Mucosa of descending colon (tissue), 3 donors: ENCODE measurements around the gene RABAC1. TPM values are rescaled to one million over a fixed set of nuclear protein-coding genes. Genes with fewer than 3 reads are reported as not detected.

Source experiments
- ATAC-seq: fragments of 200-7000 bp; cut with Tn5 transposase; one replicate; pipeline ENCODE4 v1.9.1; 2020; ENCODE audit warnings: mild to moderate bottlenecking, moderate library complexity
- DNase-seq, 3 donors: peaks; one replicate each; pipeline ENCODE4 v3.0.0-alpha.2; 2020
- H3K36me3 ChIP-seq: fragments of 200-600 bp; one replicate; pipeline ENCODE4 v1.8.0; 2021; ENCODE audit warnings: low read depth, mild to moderate bottlenecking
- H3K4me1 ChIP-seq: fragments of 200-600 bp; one replicate; pipeline ENCODE4 v1.8.0; 2021; ENCODE audit warnings: low read depth, mild to moderate bottlenecking
- H3K4me3 ChIP-seq: fragments of 200-600 bp; one replicate; pipeline ENCODE4 v1.8.0; 2021; ENCODE audit warnings: mild to moderate bottlenecking
- H3K9me3 ChIP-seq: fragments of 200-600 bp; one replicate; pipeline ENCODE4 v1.8.0; 2021; ENCODE audit warnings: mild to moderate bottlenecking
- CTCF ChIP-seq: fragments of 200-600 bp; IDR thresholded peaks from one replicate; pipeline ENCODE4 v1.8.0; 2022; ENCODE audit warnings: antibody characterized with exemption, mild to moderate bottlenecking
- intact Hi-C, 2 donors: fragments of 100-400 bp; cut with DNase I in 1 of 2; cut with micrococcal nuclease in 1 of 2; formaldehyde crosslinking; loops; one replicate each; pipeline versions ENCODE4 v1.11.0 to v1.11.1; 2022; cut with DNase I, micrococcal nuclease
- total RNA-seq, 3 donors: library from RNA; stranded (reverse); fragmentation: NEBNext Ultra II Directional in 2 of 3; extraction: Animal tissue kit (Norgen Biotek cat#: 25700) in 2 of 3; gene quantifications; one replicate each; pipeline versions ENCODE4 v1.2.1 to v1.2.4, GENCODE V29; 2021 to 2023
- donor health status: DM: no; HTN: no; CAD: no; lungs with moderate emphysema.
- donor health status: DM: no; HTN: no; CAD: no.
- donor health status: DM: no; HTN: yes; CAD: no.

Gene RABAC1
- total RNA-seq, 3 donors from 2014 or later = 150 to 160 (median 152) TPM

GRCh38 chr19:41969772-41970458 lies 10.8 kb upstream of the RABAC1 start:
- TF ChIP-seq CTCF = no peak
- intact Hi-C loops = no loop called here
- H3K4me3 ChIP-seq = no peak overlapping the region
- ATAC-seq (no peak), DNase-seq (no peak)
- H3K9me3 ChIP-seq = no peaks in the 10 kb centered on the region
- H3K36me3 ChIP-seq = no peaks in the 10 kb centered on the region
- no peaks in the 10 kb centered on the region for H3K4me1 ChIP-seq

GRCh38 chr19:41968751-41969595 lies 9.9 kb upstream of the RABAC1 start:
- DNase-seq = no peak
- peak; percentile 44 for ATAC-seq

GRCh38 chr19:41967054-41967783 lies 8.1 kb upstream of the RABAC1 start:
- intact Hi-C loops = no loop called here
- ATAC-seq = no peak
- TF ChIP-seq CTCF = no peak

More at GRCh38 chr19:41968751-41969595, 9.9 kb upstream of the RABAC1 start:
- Histone ChIP-seq H3K4me1 (no peaks in the 10 kb centered on the region), H3K4me3 (no peak overlapping the region), H3K9me3 (no peaks in the 10 kb centered on the region), H3K36me3 (no peaks in the 10 kb centered on the region)
- no peak for TF ChIP-seq CTCF
- intact Hi-C loops = no loop called here

GRCh38 chr19:41965106-41965505 lies 6.0 kb upstream of the RABAC1 start:
- no peak for TF ChIP-seq CTCF
- Histone ChIP-seq H3K4me1 (no peaks in the 10 kb centered on the region), H3K9me3 (no peaks in the 10 kb centered on the region), H3K36me3 (no peaks in the 10 kb centered on the region), H3K4me3 (no peak overlapping the region)
- intact Hi-C loops = no loop called here
- DNase-seq = no peak
- ATAC-seq = no peak

More at GRCh38 chr19:41967054-41967783, 8.1 kb upstream of the RABAC1 start:
- H3K9me3 ChIP-seq = no peaks in the 10 kb centered on the region
- no peak for DNase-seq
- no peaks in the 10 kb centered on the region for H3K36me3 ChIP-seq
- no peak overlapping the region for H3K4me3 ChIP-seq
- no peaks in the 10 kb centered on the region for H3K4me1 ChIP-seq

GRCh38 chr19:41960973-41961372 lies 1.9 kb upstream of the RABAC1 start:
- intact Hi-C loops = no loop called here
- ATAC-seq = no peak
- TF ChIP-seq CTCF = no peak

More at GRCh38 chr19:41960973-41961372, 1.9 kb upstream of the RABAC1 start:
- no peak for DNase-seq
- Histone ChIP-seq H3K9me3 (no peaks in the 10 kb centered on the region), H3K36me3 (no peaks in the 10 kb centered on the region), H3K4me3 (no peak overlapping the region), H3K4me1 (peaks cover 17% of the 10 kb centered on the region)
